ENCODE measurements around the gene CYP2W1. TPM values are rescaled to one million over a fixed set of nuclear protein-coding genes. Genes with fewer than 3 reads are reported as not detected.
"Not testable (repeated sequence)": the region's sequence is repeated elsewhere in the genome, so short reads cannot be mapped to it uniquely, and the experiment has no call there.

Gene CYP2W1
- total RNA-seq, 4 donors from 2014 or later = not detected

DNA sequence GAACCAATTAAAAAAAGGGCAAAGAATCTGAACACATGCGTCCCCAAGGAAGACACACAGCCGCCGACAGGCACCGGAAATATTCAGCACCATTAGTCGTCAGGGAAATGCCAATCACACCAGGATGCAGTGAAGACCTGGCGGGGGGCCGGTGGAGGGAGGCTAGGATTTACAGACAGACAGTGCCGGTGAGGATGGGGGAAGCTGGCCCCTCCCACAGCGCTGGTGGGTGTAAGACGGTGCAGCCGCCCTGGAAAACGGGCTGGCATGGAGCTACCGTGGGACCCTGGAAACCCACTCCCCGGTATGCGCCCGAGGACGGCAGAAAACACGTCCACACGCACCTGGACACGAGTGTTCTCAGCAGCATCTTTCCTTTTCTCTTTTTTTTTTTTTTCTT, 23.7 kb upstream of the CYP2W1 start:
- Histone ChIP-seq H3K36me3 (no peaks in the 10 kb centered on the region), H3K4me3 (no peak overlapping the region), H3K4me1 (peaks cover 0 to 43% (median 19%) of the 10 kb centered on the region in 3 donors), H3K9me3 (no peaks in the 10 kb centered on the region), H3K27ac (no peak overlapping the region), H3K27me3 (peaks cover 8% of the 10 kb centered on the region)
- no peak for ATAC-seq
- TF ChIP-seq POLR2A (IDR thresholded peaks at IDR 0.05) (no peak), EP300 (IDR thresholded peaks at IDR 0.05) (no peak), POLR2AphosphoS5 (IDR thresholded peaks at IDR 0.05) (no peak)
- TF ChIP-seq, protein P1, sequence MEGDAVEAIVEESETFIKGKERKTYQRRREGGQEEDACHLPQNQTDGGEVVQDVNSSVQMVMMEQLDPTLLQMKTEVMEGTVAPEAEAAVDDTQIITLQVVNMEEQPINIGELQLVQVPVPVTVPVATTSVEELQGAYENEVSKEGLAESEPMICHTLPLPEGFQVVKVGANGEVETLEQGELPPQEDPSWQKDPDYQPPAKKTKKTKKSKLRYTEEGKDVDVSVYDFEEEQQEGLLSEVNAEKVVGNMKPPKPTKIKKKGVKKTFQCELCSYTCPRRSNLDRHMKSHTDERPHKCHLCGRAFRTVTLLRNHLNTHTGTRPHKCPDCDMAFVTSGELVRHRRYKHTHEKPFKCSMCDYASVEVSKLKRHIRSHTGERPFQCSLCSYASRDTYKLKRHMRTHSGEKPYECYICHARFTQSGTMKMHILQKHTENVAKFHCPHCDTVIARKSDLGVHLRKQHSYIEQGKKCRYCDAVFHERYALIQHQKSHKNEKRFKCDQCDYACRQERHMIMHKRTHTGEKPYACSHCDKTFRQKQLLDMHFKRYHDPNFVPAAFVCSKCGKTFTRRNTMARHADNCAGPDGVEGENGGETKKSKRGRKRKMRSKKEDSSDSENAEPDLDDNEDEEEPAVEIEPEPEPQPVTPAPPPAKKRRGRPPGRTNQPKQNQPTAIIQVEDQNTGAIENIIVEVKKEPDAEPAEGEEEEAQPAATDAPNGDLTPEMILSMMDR (IDR thresholded peaks at IDR 0.05) = no peak
- 60 to 90% methylated on average over 3 to 9 of the region's 20 CpGs for WGBS, 2 donors (ENCODE audit: low coverage in 1 of 2)

- 93 to 96% methylated on average over 3 to 6 of the region's 10 CpGs for WGBS, 2 donors (ENCODE audit: low coverage in 1 of 2)
- not testable (repeated sequence) for ATAC-seq, H3K27ac ChIP-seq, H3K36me3 ChIP-seq, H3K9me3 ChIP-seq, H3K4me3 ChIP-seq, H3K27me3 ChIP-seq
- H3K4me1 ChIP-seq = peaks cover 0 to 45% (median 24%) of the 10 kb centered on the region in 3 donors
Observed at GRCh38 chr7:959740-960139, 23.2 kb upstream of the CYP2W1 start.

- peak overlapping the region in 3 of 4 donors; percentile 34 to 46 (median 35) for H3K27ac ChIP-seq
- 77 to 90% methylated on average over 12 of the region's 31 CpGs for WGBS, 2 donors (ENCODE audit: low coverage in 1 of 2)
Observed at GRCh38 chr7:960269-960871, 22.6 kb upstream of the CYP2W1 start.

GRCh38 chr7:960972-961371, 22.0 kb upstream of the CYP2W1 start:
- not testable (repeated sequence) for H3K4me3 ChIP-seq, H3K9me3 ChIP-seq, H3K36me3 ChIP-seq, ATAC-seq, H3K27me3 ChIP-seq
- WGBS, 2 donors (ENCODE audit: low coverage in 1 of 2) = 40 to 70% methylated on average over 2 to 10 of the region's 13 CpGs
- Histone ChIP-seq H3K4me1 (peaks cover 0 to 45% (median 25%) of the 10 kb centered on the region in 3 donors), H3K27ac (peak overlapping the region in 3 of 4 donors; percentile 34 to 46 (median 35))

More at GRCh38 chr7:960269-960871, 22.6 kb upstream of the CYP2W1 start:
- Histone ChIP-seq H3K36me3 (no peaks in the 10 kb centered on the region), H3K4me1 (peaks cover 0 to 45% (median 22%) of the 10 kb centered on the region in 3 donors), H3K4me3 (no peak overlapping the region), H3K9me3 (no peaks in the 10 kb centered on the region), H3K27me3 (peaks cover under 1% of the 10 kb centered on the region)
- ATAC-seq = no peak
- TF ChIP-seq EP300 (IDR thresholded peaks at IDR 0.05) (no peak), POLR2AphosphoS5 (IDR thresholded peaks at IDR 0.05) (no peak), POLR2A (IDR thresholded peaks at IDR 0.05) (no peak)
- TF ChIP-seq, protein P1 (IDR thresholded peaks at IDR 0.05) = no peak

- Histone ChIP-seq H3K4me3 (no peak overlapping the region), H3K4me1 (peaks cover 0 to 51% (median 25%) of the 10 kb centered on the region in 3 donors), H3K27me3 (no peaks in the 10 kb centered on the region), H3K27ac (peak overlapping the region in 3 of 4 donors; percentile 34 to 46 (median 35)), H3K36me3 (peaks cover 0 to 5% of the 10 kb centered on the region in 2 donors), H3K9me3 (no peaks in the 10 kb centered on the region)
- TF ChIP-seq EP300 (IDR thresholded peaks at IDR 0.05) (no peak), POLR2A (IDR thresholded peaks at IDR 0.05) (no peak), POLR2AphosphoS5 (IDR thresholded peaks at IDR 0.05) (no peak)
- TF ChIP-seq, protein P1 (IDR thresholded peaks at IDR 0.05) = no peak
- ATAC-seq = no peak
- 75 to 83% methylated on average over 2 to 10 of the region's 37 CpGs for WGBS, 2 donors (ENCODE audit: low coverage in 1 of 2)
Observed at GRCh38 chr7:961546-962400, 21.2 kb upstream of the CYP2W1 start.

All from gastroesophageal sphincter (tissue), 4 donors.